HG03457 (cell line): ENCODE measurements around the gene FLYWCH2.
"Not testable (repeated sequence)": the region's sequence is repeated elsewhere in the genome, so short reads cannot be mapped to it uniquely, and the experiment has no call there.

Experiments used
- ATAC-seq: cut with Tn5 transposase; IDR thresholded peaks from one replicate; pipeline ENCODE4 v1.9.1; 2021; ENCODE audit warnings: moderate number of reproducible peaks; ENCODE audit not compliant: unreplicated experiment

The FLYWCH2 gene

DNA sequence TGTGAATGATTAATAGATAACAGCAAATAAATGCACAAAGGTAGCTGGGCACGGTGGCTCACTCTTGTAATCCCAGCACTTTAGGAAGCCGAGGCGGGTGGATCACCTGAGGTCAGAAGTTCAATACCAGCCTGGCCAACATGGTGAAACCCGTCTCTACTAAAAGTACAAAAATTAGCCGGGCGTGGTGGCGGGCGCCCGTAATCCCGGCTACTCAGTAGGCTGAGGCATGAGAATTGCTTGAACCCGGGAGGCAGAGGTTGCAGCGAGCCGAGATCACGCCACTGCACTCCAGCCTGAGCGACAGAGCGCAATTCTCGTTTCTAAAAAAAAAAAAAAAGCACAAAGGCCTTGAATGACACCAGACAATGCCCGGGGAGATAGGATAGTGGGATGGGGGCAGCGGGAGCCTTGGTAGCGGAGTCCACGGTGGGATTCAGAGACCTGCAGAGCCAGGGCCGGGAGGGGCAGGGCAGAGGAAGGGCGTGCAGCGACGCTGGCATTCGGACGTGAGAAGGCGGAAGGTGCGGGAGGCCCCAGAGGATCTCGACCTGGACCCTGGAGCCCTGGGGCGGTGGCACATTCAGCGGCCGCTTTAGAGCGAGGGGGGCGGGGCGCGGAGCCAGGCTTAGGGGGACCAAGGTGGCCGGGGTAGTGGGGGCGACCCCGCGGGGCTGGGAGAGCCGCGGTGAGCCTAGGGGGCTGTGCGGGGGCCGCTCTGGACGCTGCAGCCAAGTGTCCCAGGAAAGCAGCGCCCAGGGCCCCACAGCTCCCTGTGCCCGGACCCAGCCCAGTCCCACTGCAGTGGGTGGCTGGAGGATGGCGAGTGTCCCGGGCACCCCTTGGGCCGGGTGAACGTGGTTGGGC, 999 bp upstream of the FLYWCH2 start:
- ATAC-seq: peak; percentile 11

DNA sequence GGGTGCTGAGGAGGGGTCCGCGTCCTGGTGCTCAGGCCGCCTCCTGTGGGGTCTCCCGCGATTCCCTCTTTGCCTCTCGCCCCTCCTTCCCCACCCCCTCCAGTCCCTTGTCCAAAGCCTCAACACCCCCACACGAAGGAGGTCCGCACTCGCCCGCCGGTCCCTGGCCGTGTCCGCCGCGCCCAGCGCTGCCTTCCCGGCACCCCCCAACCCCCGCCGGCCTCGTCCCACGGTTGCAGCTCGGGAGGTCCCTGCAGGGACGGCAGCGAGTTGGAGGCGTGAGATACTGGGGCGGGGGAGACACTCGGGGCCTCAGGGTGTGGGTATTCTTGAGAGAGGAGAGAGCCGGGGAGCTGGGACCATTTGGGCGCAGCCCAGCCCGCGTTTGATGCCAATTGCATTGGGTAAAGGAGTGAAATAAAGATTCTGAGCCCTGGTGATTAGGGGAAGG, 468 bp downstream of the FLYWCH2 start:
- no peak for ATAC-seq

GRCh38 chr16:2884041-2884451, 1.0 kb downstream of the FLYWCH2 start:
- ATAC-seq: no peak

GRCh38 chr16:2894231-2894630, 11.2 kb downstream of the FLYWCH2 start:
- no peak for ATAC-seq

DNA sequence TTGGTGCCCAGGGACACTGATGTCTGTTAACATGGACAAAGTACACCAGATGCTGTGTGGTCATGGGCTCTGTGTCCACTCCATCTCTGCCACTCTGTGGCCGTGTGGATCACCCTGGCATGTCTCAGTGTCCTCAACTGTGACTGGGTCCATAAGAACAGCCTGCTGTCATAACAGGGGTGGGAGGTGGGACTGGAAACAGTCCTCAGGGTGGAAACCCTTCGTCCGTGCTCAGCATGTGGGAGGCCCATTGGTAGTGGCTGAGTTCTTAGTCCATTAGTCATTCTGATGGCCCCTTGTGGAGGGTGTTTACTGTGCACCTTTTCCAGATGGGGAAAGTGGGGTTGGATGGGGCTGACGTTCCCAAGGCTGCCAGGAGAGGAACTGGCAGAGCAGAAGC, 12.8 kb downstream of the FLYWCH2 start:
- ATAC-seq: no peak

- no peak for ATAC-seq
Observed at GRCh38 chr16:2896480-2897010, 13.5 kb downstream of the FLYWCH2 start.

DNA sequence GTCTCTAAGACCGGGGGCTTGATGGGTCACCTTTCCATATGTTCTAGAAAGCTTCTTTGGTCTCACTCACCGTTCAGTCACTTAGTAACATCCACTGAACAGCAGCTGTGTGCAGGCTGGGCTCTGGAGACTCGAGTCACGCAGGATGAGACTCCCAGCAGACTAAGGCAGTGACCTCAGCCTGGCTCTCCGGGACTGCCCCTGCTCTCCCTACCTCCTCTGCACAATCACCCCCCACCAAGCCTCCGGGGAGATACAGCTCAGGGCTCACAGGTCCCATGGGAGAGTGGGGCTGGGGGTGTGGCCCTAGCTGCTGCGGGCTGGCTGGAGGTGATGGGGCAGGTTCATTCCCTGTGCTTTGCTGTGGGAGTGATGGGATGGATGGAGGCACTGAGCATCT, 14.1 kb downstream of the FLYWCH2 start:
- ATAC-seq: no peak

GRCh38 chr16:2898831-2899563, 16.0 kb downstream of the FLYWCH2 start:
- ATAC-seq: no peak

GRCh38 chr16:2899564-2900072, 16.6 kb downstream of the FLYWCH2 start:
- no peak for ATAC-seq

DNA sequence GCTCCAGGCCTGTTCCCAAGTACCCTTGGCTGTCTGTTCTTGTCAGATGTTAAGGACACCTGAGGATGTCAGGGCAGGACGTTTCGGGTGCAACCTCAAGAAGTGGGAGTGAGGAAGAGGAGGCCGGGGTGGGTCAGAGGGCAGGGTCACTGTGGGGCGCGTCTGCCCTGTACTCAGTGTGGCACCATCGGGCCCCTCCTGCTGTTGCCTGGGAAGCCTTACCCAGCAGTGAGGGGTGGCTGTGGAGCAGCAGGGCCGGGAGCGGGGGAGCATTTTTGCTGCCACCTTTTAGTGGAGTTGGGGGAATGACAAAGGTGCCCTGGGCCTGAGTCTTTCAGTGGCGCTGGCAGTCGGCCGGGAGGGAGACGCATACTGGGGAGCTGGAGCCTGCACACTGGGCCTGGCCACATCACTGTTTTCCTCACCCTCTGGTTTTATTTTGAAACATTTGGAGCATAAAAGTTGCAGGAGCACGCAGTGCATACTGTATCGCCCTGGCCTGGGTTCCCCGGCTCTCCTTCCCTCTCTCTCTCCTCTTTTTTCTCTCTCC, 17.6 kb downstream of the FLYWCH2 start:
- ATAC-seq: no peak

GRCh38 chr16:2902337-2903130, 19.5 kb downstream of the FLYWCH2 start:
- no peak for ATAC-seq

DNA sequence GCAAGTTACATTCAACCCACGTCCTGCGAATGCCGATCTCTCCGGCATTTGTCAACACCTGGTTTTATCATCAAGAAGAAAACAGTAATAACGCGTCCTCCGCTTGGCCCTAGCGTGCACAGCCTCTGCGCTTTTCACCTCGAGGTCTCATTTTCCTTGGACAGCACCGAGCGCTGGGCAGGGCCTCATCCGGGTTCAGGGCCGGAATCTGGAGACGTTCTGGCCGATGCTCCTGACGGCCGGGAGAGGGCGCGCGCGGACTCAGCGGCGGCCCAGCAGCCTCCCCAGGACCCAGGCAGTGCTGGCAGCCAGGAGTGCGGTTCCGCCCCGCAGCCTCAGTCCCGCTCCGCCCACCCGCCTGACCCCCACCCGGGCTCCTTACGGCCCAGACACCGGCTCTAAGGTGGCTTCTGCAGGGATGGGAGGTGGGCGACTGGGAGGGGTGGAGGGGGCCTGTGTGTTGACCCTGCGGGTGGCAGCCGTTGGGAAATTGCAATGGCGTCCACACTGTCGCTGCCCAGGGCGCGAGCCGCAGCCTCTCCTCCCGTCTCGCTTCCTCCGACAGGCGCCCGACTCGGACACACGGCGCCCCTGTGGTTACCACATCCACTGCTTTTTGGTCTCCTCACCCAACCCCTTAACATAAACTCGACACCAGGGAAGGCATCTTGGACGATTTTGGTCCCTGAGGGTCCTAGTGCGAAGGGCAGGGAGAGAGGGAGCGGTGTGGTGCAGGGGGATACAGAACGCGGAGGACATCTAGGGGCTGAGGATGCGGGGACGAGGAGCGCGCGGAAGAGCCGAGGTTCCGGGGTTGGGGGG, 21.3 kb downstream of the FLYWCH2 start:
- ATAC-seq: no peak

GRCh38 chr16:2904922-2905240, 21.9 kb downstream of the FLYWCH2 start:
- peak; percentile 10 for ATAC-seq

GRCh38 chr16:2905241-2905987, 22.4 kb downstream of the FLYWCH2 start:
- peak; percentile 59 for ATAC-seq

DNA sequence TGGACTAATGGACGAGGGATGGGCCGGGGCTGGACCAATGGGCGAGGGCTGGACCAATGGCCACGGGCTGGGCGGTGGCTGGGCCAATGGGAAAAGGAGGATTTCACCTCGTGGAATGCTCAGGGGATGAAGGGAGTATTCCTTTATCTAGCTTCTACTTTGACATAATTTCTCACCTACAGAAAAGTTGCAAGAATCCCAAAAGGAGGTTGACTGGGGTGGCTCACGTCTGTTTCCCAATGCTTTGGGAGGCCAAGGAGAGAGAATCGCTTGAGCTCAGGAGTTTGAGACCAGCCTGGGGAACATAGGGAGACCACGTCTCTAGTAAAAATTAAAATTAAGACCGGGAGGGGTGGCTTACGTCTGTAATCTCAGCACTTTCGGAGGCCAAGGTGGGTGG, 23.0 kb downstream of the FLYWCH2 start:
- ATAC-seq: no peak

DNA sequence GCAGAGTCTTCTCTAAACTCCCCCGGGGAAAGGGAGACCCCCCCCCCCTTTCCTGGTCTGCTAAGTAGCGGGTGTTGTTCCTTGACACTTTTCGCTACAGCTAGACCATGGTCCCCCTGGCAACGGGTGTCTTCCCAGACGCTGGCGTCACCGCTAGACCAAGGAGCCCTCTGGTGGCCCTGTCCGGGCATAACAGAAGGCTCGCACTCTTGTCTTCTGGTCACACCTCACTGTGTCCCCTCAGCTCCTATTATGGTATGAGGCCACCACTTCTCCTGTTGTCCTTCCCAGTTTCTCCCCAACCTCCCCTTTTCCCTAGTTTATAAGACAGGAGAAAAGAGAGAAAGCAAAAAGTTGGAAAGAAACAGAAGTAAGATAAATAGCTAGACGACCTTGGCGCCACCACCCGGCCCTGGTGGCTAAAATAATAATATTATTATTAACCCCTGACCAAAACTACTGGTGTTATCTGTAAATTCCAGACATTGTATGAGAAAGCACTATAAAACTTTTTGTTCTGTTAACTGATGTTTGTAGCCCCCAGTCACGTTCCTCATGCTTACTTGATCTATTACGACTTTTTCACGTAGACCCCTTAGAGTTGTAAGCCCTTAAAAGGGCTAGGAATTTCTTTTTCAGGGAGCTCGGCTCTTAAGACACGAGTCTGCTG, 24.2 kb downstream of the FLYWCH2 start:
- not testable (repeated sequence) for ATAC-seq

DNA sequence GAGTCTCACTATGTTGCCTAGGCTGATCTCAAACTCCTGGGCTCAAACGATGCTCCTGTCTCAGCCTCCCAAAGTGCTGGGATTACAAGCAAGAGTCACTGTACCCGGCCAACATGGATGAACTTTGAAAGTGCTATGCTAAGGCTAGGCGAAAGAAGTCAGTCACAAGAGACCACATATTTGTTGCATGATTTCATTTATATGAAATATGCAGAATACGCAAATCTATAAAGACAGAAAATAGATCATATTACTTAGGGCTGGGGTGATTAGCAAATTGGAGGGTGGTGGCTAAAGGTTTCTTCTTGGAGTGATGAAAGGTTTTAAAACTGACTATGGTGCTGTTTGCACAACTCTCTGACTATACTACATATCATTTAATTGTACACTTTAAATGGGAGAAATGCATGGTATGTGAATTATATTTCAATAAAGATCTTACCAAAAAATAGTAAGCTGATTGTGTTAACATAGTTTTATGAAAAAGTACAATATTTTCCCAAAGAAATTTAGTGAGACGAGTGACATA, 27.5 kb downstream of the FLYWCH2 start:
- no peak for ATAC-seq

- ATAC-seq: peak; percentile 70
Observed at GRCh38 chr16:2911638-2912329, 28.8 kb downstream of the FLYWCH2 start, which contains the start of gene FLYWCH1. Gene FLYWCH1, plus strand, starts transcription at chr16:2911931. Its CDS starts 17,755 bp downstream, at chr16:2929686.
